ENCODE data around the gene CFAP61.
"Not testable (repeated sequence)": the region's sequence is repeated elsewhere in the genome, so short reads cannot be mapped to it uniquely, and the experiment has no call there.

CFAP61 gene

GRCh38 chr20:20235681-20236080 lies 183.3 kb downstream of the CFAP61 start:
- Histone ChIP-seq H3K27me3 (ENCODE audit: control insufficient read depth, insufficient read depth, low read length) (no peaks in the 10 kb centered on the region), H3K4me1 (ENCODE audit: control insufficient read depth, insufficient read depth, low read length) (no peaks in the 10 kb centered on the region), H3K36me3 (ENCODE audit: control insufficient read depth, insufficient read depth, low read length) (no peaks in the 10 kb centered on the region), H3K9ac (ENCODE audit: low read depth, low read length) (no peak overlapping the region), H3K9me3 (ENCODE audit: control insufficient read depth, insufficient read depth, low read length) (no peaks in the 10 kb centered on the region), H3K27ac (ENCODE audit: low read depth, low read length) (no peak overlapping the region), H3K4me3 (ENCODE audit: low read depth, low read length) (no peak overlapping the region)

DNA sequence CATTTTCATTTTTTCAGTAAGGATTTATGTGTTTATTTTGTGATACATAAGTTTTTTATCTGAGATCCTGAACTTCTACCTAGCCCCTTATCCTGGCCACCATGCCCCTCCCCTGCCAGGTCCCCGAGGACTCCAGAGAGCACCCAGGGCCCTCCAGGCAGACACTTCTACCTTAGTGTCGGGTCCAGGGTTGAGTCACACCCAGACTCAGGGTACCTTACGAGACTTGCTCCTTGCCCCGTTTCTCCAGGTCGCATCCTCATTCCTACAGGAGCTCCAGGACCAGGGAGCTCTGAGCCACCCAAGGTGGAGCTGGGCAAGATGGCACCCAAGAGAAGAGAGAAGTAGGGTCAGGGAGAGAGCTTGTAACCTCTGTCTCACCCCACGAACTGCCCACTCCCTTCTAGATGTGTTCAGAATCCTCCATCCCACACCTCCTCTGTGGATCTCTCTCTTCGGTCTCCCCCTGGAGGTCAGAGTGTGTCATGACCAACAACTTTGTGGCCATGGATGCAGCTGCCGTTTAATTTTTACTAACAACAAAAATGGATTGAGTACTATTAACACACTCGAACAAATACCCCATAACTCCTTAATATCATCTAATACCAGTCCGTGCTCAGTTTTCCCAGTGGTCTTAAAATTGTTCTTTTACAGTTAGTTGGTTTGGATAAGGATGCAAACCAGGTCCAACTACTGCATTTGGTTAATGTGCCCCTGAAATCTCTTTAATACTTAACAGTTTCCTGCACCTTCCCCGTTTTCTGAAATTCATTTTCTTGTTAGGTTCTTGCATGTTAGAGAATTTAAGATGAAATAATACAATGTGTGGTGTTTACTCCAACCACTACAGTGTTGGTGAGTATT lies 185.0 kb downstream of the CFAP61 start:
- Histone ChIP-seq H3K9me3 (ENCODE audit: control insufficient read depth, insufficient read depth, low read length) (no peaks in the 10 kb centered on the region), H3K27ac (ENCODE audit: low read depth, low read length) (no peak overlapping the region), H3K4me1 (ENCODE audit: control insufficient read depth, insufficient read depth, low read length) (no peaks in the 10 kb centered on the region), H3K9ac (ENCODE audit: low read depth, low read length) (no peak overlapping the region), H3K27me3 (ENCODE audit: control insufficient read depth, insufficient read depth, low read length) (no peaks in the 10 kb centered on the region), H3K4me3 (ENCODE audit: low read depth, low read length) (no peak overlapping the region), H3K36me3 (ENCODE audit: control insufficient read depth, insufficient read depth, low read length) (no peaks in the 10 kb centered on the region)

GRCh38 chr20:20241976-20242375 lies 189.6 kb downstream of the CFAP61 start:
- no peak overlapping the region for H3K4me3 ChIP-seq (ENCODE audit: low read depth, low read length)
- no peak overlapping the region for H3K27ac ChIP-seq (ENCODE audit: low read depth, low read length)
- H3K9me3 ChIP-seq (ENCODE audit: control insufficient read depth, insufficient read depth, low read length), result peaks cover 18% of the 10 kb centered on the region
- no peaks in the 10 kb centered on the region for H3K27me3 ChIP-seq (ENCODE audit: control insufficient read depth, insufficient read depth, low read length)
- H3K36me3 ChIP-seq (ENCODE audit: control insufficient read depth, insufficient read depth, low read length), result no peaks in the 10 kb centered on the region
- no peak overlapping the region for H3K9ac ChIP-seq (ENCODE audit: low read depth, low read length)
- H3K4me1 ChIP-seq (ENCODE audit: control insufficient read depth, insufficient read depth, low read length), result no peaks in the 10 kb centered on the region

DNA sequence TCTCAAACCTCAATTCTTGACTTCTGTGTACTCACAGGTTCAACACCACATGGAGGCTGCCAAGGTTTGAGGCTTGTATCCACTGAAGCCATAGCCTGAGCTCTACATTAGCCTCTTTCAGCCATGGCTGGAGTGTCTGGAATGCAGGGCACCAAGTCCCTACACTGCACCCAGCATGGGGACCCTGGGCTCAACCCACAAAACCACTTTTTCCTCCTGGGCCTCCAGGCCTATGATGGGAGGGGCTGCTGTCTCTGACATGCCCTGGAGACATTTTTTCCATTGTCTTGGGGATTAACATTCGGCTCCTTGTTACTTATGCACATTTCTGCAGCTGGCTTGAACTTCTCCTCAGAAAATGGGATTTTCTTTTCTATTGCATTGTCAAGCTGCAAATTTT lies 192.1 kb downstream of the CFAP61 start:
- not testable (repeated sequence) for H3K4me1 ChIP-seq (ENCODE audit: control insufficient read depth, insufficient read depth, low read length); H3K9ac ChIP-seq (ENCODE audit: low read depth, low read length); H3K27me3 ChIP-seq (ENCODE audit: control insufficient read depth, insufficient read depth, low read length); H3K36me3 ChIP-seq (ENCODE audit: control insufficient read depth, insufficient read depth, low read length); H3K27ac ChIP-seq (ENCODE audit: low read depth, low read length); H3K4me3 ChIP-seq (ENCODE audit: low read depth, low read length)
- H3K9me3 ChIP-seq (ENCODE audit: control insufficient read depth, insufficient read depth, low read length), result peaks cover 18% of the 10 kb centered on the region

DNA sequence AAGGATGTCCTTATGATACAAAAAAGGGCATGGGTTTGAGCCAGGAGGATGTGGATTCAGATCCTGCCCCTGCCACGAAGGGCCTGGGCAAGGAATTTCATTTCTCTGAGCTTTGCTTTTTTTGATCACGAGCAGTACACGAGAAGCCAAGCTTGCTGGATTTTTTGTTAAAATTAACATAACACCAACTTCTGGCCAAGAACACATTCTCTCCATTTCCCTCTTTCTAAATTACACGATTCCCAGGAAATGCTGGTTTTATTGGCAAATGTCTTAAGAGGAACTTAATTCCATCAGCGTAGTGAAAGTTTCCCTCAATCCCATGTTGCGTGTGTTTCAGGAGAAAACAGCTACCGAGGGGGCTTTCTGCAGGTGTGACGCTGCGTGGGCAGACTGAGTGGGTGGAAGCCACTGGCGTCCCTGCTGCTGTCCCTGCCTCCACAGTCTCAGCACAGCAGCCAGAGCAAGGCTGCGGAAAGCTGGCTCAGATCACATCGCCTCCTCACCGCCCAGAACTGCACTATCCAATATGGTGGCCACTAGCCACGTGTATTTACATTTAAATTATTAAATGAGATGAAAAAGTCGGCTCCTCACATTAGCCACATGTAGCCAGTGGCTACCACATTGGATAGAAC lies 194.8 kb downstream of the CFAP61 start:
- Histone ChIP-seq H3K4me3 (ENCODE audit: low read depth, low read length) (no peak overlapping the region), H3K36me3 (ENCODE audit: control insufficient read depth, insufficient read depth, low read length) (no peaks in the 10 kb centered on the region), H3K9me3 (ENCODE audit: control insufficient read depth, insufficient read depth, low read length) (peaks cover 18% of the 10 kb centered on the region), H3K27me3 (ENCODE audit: control insufficient read depth, insufficient read depth, low read length) (no peaks in the 10 kb centered on the region), H3K27ac (ENCODE audit: low read depth, low read length) (no peak overlapping the region), H3K9ac (ENCODE audit: low read depth, low read length) (no peak overlapping the region), H3K4me1 (ENCODE audit: control insufficient read depth, insufficient read depth, low read length) (no peaks in the 10 kb centered on the region)

- Histone ChIP-seq H3K27me3 (ENCODE audit: control insufficient read depth, insufficient read depth, low read length) (no peaks in the 10 kb centered on the region), H3K9ac (ENCODE audit: low read depth, low read length) (no peak overlapping the region), H3K4me1 (ENCODE audit: control insufficient read depth, insufficient read depth, low read length) (no peaks in the 10 kb centered on the region), H3K27ac (ENCODE audit: low read depth, low read length) (no peak overlapping the region), H3K4me3 (ENCODE audit: low read depth, low read length) (no peak overlapping the region), H3K36me3 (ENCODE audit: control insufficient read depth, insufficient read depth, low read length) (no peaks in the 10 kb centered on the region), H3K9me3 (ENCODE audit: control insufficient read depth, insufficient read depth, low read length) (peaks cover 16% of the 10 kb centered on the region)
Observed at GRCh38 chr20:20248620-20249200, 196.4 kb downstream of the CFAP61 start.

- no peaks in the 10 kb centered on the region for H3K27me3 ChIP-seq (ENCODE audit: control insufficient read depth, insufficient read depth, low read length)
- H3K27ac ChIP-seq (ENCODE audit: low read depth, low read length), result no peak overlapping the region
- H3K9me3 ChIP-seq (ENCODE audit: control insufficient read depth, insufficient read depth, low read length), result no peaks in the 10 kb centered on the region
- no peak overlapping the region for H3K4me3 ChIP-seq (ENCODE audit: low read depth, low read length)
- H3K4me1 ChIP-seq (ENCODE audit: control insufficient read depth, insufficient read depth, low read length), result no peaks in the 10 kb centered on the region
- no peaks in the 10 kb centered on the region for H3K36me3 ChIP-seq (ENCODE audit: control insufficient read depth, insufficient read depth, low read length)
- no peak overlapping the region for H3K9ac ChIP-seq (ENCODE audit: low read depth, low read length)
Observed at GRCh38 chr20:20251317-20251716, 199.0 kb downstream of the CFAP61 start.

DNA sequence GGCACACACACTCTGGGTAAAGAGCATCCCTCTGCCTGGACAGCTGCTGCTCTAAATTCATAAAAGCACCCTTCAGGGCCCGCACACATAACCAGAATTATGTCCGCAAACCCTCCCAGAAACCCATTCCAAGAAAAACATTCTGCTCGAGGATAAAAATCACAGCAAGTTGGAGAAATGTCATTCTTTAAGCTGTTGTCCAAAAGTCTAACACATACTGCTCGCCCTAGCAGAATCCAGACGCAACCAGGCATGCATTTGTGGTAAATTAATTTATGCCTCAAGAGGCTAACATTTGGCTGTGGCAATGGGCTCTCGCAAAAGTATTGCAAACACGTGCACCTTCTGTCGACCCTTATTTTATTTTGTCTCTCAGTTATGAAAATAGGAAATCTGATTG lies 199.5 kb downstream of the CFAP61 start:
- H3K9ac ChIP-seq (ENCODE audit: low read depth, low read length), result no peak overlapping the region
- no peak overlapping the region for H3K4me3 ChIP-seq (ENCODE audit: low read depth, low read length)
- H3K36me3 ChIP-seq (ENCODE audit: control insufficient read depth, insufficient read depth, low read length), result no peaks in the 10 kb centered on the region
- H3K27ac ChIP-seq (ENCODE audit: low read depth, low read length), result no peak overlapping the region
- H3K27me3 ChIP-seq (ENCODE audit: control insufficient read depth, insufficient read depth, low read length), result no peaks in the 10 kb centered on the region
- no peaks in the 10 kb centered on the region for H3K9me3 ChIP-seq (ENCODE audit: control insufficient read depth, insufficient read depth, low read length)
- no peaks in the 10 kb centered on the region for H3K4me1 ChIP-seq (ENCODE audit: control insufficient read depth, insufficient read depth, low read length)

- H3K36me3 ChIP-seq (ENCODE audit: control insufficient read depth, insufficient read depth, low read length), result no peaks in the 10 kb centered on the region
- H3K4me1 ChIP-seq (ENCODE audit: control insufficient read depth, insufficient read depth, low read length), result no peaks in the 10 kb centered on the region
- no peak overlapping the region for H3K4me3 ChIP-seq (ENCODE audit: low read depth, low read length)
- no peak overlapping the region for H3K9ac ChIP-seq (ENCODE audit: low read depth, low read length)
- no peaks in the 10 kb centered on the region for H3K9me3 ChIP-seq (ENCODE audit: control insufficient read depth, insufficient read depth, low read length)
- no peak overlapping the region for H3K27ac ChIP-seq (ENCODE audit: low read depth, low read length)
- H3K27me3 ChIP-seq (ENCODE audit: control insufficient read depth, insufficient read depth, low read length), result no peaks in the 10 kb centered on the region
Observed at GRCh38 chr20:20253039-20253743, 200.9 kb downstream of the CFAP61 start.

- Histone ChIP-seq H3K9me3 (ENCODE audit: control insufficient read depth, insufficient read depth, low read length) (no peaks in the 10 kb centered on the region), H3K27ac (ENCODE audit: low read depth, low read length) (no peak overlapping the region), H3K9ac (ENCODE audit: low read depth, low read length) (no peak overlapping the region), H3K36me3 (ENCODE audit: control insufficient read depth, insufficient read depth, low read length) (no peaks in the 10 kb centered on the region), H3K4me1 (ENCODE audit: control insufficient read depth, insufficient read depth, low read length) (no peaks in the 10 kb centered on the region), H3K27me3 (ENCODE audit: control insufficient read depth, insufficient read depth, low read length) (no peaks in the 10 kb centered on the region), H3K4me3 (ENCODE audit: low read depth, low read length) (no peak overlapping the region)
Observed at GRCh38 chr20:20253744-20254330, 201.5 kb downstream of the CFAP61 start.

All from HUES48 (cell line).